T-helper 2 cell (primary cell): Measurements from ENCODE around the gene IFNLR1.

ENCODE experiments used
- DNase-seq, 5 experiments: peaks; one replicate each; pipeline versions ENCODE4 v3.0.0 to v3.0.0-alpha.2; 2012 to 2022

The IFNLR1 gene

DNA sequence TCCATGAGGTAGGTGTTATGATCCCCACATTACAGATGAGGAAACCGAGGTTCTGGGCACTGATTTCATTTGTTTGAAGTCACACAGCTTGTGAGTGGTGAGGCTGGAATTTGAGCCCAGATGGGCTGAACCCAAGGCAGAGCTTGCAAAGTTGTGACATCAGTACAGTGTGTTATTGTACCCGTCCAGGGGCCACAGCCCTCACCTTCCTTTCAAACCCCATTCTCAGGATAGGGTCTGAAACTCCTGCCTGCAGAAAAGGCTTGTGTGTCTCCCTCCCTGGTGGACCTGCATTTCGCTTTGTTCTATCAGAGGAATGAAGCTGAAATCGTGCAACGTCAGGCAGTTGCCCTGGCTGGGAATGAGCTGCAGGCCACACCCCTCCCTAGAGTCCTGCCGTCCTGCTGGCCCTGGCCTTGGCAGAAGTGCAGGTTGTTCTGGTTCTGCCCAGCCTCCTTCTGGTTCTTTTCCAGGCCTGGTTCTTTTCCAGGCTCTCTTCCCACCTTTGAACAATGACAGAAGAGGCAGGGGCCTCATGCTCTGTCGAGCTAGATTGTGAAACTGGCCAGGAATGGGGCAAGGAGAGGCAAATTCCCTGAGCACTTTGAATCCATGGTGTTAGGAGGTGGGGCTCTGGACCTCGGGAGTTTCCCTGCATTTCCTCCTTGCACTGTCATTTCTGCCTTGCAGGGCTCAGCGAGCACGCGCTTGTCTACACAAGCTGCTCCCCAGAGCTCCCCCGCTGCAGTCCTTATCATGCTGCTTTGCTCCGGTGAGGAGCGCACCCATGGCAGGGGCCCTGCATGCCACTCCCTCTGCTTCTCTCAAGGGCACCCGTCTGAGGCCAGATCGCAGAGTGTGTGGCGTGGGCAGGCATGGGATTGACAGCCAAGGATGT is 67.0 kb downstream of the IFNLR1 start:
- DNase-seq: no peak

DNA sequence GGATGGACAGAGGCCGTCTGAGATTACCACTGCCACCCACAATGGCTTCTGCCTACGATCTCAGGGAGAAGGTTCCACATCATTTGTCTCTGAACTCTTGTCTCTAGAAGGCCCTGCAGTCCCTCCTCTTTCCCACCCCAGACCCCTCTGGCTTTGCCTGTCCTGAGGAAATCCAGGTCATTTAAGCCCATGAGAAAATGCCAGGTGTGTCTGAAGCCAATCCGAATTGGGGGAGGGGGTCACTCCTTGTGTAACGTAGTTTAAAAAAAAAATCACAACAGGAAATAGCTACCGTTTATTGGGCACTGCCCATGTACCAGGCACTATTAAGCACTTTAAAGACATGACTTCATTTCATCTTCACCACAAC is 67.6 kb downstream of the IFNLR1 start:
- DNase-seq: no peak

DNA sequence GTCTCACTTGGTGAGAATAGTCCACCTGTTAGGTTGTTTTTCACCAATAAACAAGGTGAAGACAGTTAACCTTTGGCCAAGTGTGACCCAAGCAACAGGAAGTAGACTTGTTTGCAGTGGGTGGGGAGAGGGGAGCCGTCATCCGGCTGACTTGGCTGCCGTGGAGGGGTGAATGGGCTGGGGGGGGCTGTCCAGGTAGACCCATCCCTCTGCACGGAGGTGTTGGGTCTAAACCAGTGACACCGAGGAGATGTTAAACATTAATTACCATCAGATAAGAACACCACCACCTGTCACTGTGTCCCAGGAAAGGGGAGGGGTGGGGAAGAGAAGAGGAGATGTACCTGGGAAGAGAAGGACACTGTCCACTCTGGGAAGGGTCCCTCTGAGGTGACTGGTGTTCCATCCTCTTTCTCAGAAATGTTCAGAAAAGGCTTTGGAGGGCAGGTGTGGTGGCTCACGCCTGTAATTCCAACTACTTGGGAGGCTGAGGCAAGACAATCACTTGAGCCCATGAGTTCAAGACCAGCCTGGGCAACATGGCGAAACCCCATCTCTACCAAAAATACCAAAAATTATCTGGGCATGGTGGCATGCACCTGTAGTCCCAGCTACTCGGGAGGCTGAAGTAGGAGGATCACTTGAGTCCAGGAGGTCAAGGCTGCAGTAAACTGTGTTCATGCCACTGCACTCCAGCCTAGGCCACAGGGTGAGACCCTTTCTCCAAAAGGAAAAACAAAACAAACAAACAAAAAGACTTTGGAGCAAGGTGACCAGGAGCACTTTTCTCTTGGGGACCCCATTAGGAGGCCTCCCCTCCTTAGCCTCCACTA is 68.5 kb downstream of the IFNLR1 start:
- DNase-seq: no peak

DNA sequence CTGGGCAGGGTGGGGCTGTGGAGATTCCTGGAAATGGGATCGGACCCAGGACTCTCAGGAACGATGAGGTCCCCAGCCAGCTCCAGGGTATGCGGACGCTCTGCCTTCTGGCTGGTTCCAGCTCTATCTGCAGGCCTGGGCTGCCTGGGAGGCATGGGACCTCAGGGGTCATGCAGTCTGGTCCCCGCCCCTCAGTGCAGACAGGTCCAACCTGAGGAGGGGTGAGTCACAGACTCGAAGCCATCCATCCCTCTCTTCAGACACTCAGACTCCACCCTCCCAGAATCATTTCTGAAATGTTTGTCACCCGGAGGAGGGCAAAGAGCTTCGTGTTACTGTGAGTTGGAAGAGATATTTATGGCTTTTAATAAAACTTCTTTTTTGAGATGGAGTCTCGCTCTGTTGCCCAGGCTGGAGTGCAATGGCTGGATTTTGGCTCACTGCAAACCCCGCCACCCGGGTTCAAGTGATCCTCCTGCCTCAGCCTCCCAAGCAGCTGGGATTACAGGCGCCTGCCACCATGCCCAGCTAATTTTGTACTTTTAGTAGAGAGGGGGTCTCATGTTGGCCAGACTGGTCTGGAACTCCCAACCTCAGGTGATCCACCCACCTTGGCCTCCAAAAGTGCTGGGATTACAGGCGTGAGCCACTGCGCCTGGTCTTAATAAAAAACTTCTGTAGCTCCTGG is 69.2 kb downstream of the IFNLR1 start:
- no peak for DNase-seq

DNA sequence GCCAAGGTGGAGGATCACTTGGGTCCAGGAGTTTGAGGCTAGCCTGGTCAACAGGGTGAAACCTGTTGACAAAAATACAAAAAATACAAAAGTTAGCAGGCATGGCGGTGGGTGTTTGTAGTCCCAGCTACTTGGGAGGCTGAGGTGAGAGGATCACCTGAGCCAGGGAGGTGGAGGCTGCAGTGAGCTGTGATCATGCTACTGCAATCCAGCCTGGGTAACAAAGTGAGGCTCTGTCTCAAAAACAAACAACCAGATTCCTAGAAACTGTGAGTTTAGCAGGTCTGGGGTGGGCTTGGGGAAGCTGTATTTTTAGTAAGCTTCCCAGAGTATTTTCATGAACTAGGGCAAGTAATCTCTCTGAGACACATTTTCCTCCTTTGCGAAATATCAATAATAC is 70.0 kb downstream of the IFNLR1 start:
- DNase-seq: no peak

DNA sequence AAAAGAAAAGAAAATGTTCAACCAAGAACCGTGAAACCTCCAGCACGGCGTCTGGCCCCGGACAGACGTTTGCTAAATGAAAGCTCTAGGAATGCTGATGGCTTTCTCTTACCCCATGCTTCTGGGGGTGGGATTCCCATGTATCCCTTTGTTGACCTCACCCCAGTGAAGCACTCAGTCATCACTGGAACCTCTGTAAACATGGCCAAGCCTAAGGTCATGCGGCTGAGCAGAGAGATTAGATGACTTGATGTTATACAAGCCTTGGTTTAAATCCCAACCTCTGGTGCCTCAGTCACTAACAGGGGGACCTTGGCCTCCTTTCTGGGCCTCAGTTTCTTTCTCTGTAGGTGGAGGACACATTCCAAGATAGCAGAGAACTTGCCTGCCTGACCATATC is 72.3 kb downstream of the IFNLR1 start:
- DNase-seq: no peak

DNA sequence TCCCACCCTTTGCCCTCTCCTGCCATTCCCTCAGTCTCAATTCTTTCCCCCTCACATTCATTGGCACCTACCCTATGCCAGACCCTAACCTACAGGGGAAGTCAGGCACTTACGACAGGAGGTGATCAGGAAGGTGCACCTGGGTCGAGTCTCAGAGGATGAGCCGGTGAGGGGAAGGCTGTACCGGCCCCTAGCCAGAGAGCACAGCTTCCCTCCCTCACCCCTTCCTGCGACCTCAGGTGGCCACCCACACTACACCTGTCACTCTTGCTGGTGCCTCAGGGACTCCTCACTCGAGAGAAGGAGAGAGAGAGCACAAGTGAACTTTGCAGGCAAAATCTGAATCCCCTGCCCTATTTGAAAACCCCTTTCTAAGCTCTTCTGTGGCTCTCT is 73.5 kb downstream of the IFNLR1 start:
- DNase-seq: no peak

DNA sequence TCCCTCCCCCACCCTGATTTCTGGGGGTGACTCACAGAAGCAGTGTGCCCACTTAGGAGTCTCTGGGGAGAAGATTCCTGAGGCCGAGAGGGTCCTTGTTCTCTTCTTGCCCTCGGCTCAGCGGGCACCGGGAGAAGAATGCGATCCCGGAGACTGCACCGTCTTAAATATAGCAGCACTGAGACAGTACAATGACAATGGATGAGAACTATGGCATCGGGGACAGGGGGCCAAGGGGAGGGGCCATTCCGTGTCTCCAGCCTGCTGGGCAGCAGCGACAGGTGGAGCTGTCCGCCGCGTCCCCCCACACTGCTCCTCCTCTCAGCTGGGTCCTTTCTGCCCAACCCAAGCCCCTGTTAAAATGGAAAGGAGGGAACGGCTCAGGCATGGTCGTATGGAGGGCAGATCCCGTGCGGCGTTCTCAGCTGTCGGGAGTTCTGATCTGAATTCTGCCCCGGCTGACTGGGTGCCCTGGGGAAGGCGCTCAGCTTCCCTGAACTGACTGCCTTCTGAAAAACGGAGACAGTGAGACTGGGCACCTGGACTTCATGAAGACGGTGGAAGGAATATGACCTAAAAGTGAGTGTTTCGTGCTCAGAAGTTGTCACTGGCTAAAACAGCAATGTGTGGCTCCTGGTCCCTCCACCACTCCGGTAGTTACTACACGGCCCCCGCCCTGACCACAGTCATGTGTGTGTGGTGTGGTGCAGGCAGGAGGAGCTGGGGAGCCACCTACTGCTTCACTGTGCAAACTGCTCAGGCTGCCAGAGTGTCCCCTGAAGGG is 74.9 kb downstream of the IFNLR1 start, which contains the start of gene MYOM3:
Gene MYOM3, minus strand, starts transcription at position 140 of the 784 bp plus-strand sequence. CDS start 3,499 bp downstream, outside the sequence.
- DNase-seq: peak in 4 of 5 experiments; percentile 13 to 79 (median 22)

DNA sequence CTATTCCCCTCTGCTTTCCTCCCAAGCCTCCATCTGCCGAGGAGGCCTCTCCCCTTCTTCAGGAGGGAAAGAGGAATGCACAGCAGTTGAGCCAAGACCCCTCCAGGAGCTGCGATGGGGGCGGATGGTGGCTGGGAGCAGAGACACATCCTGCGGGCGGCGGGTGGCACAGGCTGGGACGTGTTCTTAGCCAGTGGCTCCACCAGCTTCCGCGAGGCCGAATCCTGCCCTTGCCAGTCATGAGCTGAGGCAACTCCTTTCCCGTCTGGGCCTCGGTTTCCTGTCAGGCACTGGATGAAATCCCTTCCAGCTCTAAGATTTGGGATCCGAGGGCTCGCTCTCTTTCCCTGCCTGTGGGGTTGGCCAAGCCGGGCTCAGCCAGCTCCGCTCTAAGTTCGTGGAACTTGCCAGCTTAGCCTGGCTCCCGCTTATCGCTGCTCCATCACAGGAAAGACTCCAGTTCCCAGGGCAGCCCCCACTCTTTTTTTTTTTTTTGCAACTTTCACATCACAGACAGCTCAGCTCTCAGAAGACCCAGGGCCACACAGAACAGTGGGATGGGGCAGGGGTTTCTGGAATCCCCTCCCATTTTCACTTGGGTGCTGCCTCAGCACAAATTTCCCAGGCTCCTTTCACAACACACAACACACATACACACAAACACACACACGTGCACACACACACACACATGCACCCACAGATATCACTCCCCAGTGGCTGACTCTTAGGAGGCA is 75.7 kb downstream of the IFNLR1 start:
- no peak for DNase-seq

DNA sequence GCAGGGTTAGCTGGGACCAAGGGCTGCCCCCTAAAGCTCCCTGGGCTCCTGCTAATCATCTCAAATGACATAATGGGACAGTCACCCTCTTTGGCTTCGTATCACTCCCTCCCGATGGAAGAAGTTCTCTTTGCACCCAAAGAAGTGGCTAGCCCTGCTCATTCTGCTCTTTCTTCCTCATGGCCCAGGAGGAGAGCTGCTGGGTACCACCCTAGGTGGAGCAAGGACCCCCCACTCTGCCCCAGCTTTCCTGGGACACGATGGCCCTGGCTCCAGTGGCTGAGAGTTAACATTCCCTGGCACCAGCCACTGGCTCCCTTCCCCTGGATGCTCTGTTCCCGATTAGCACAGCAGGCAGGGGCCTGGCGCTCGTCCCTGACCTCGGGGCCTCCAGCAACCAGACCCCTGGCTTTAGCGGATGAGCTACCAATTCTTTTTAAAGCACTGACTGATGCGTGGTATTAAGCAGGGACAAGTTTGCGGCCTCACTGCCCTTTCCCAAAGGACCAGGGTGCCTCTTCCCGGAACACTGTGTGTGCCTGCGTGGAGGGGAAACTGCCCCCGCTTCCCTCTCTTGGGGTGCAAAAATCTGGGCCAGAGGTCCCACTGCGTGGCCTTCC is 76.3 kb downstream of the IFNLR1 start:
- no peak for DNase-seq

DNA sequence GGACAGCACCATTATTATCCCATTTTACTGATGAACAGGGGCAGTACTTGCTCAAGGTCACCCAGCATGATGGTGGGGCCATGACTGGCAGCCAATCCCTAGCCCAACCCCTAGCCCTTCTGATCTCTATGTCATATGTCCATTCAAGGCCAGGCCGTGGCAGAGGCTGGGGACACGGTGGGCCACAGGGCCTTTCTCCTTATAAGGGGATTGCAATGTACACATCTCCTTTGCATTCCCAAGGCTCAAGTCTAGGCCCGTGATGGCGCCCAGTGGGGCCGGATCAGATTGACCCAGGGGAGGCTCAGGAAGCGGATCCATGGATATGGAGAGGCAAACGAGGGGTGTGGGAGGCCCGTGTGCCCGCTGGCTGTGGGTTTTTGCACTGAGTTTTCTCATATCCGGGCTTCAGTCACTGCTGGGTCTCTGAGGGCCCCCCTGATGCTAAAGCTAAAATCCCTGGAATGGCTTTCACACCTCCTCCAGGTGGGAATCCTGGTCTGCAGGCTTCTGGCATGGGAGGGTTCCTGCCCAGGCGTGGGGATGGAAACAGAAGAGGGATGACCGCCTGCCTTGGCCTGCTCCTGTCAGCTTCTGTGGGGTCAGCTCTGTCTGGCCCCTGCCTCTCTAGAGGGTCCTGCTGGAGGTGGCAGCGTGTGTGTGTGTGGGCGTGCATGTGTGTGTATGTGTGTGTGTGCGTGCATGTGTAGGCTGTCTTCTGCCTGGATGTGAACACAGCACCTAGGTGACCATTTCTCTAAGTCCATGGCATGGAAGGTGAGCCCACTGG is 77.2 kb downstream of the IFNLR1 start:
- DNase-seq: peak in 1 of 5 experiments; percentile 11

DNA sequence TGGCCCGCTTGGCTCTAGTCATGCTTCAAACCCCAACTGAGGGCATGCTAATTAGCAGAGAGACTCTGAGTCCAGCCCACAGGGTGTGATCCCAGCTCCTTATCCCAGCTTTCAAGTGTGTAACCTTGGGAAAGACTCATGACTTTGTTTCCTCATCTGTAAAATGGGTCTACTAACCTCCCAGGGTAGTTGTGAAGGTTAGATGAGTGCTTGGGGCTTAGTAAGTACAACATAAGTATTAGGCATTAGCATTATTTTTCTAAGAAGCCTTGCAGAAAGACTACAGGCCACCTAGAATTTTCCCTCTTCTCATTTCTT is 78.0 kb downstream of the IFNLR1 start:
- DNase-seq: no peak

DNA sequence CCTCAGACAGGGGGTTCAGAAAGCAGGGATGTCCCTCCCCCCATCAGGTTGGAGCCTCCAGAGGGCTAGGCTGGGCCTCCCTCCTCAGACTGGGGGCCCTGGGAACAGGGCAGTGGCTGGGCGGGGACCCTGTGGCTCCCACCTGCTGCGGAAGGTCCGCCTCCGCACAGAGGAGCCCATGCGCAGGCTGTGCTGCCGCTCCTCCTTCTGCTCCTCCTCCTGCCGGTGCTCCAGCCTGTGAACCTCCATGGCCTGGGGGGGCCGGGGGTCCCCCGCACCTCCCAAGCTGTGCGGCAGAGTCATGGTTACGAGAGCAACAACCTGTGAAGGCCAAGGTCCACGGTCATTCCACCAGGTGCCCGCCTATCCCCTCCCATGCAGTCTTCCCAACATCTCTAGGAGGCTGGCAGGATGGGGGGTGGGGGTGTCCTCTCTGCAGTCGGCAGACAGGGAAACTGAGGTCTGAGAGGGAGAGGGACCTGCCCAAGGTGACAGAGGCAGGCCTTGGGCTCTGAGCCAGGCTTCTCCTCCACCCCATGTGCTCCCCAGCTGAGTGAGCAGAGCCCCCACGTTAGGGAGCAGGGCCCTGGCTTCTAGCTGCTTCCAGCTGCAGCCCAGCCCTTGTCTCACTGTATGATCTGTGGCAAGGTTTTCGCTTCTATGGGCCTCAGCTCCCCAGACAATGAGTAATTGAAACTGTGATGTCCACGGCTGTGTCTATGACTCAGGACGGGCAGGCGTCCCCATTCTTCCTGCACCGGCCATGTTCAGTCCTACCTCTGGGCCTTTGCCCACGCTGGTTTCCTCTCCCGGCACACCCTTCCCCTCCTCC is 78.5 kb downstream of the IFNLR1 start:
- DNase-seq: no peak

DNA sequence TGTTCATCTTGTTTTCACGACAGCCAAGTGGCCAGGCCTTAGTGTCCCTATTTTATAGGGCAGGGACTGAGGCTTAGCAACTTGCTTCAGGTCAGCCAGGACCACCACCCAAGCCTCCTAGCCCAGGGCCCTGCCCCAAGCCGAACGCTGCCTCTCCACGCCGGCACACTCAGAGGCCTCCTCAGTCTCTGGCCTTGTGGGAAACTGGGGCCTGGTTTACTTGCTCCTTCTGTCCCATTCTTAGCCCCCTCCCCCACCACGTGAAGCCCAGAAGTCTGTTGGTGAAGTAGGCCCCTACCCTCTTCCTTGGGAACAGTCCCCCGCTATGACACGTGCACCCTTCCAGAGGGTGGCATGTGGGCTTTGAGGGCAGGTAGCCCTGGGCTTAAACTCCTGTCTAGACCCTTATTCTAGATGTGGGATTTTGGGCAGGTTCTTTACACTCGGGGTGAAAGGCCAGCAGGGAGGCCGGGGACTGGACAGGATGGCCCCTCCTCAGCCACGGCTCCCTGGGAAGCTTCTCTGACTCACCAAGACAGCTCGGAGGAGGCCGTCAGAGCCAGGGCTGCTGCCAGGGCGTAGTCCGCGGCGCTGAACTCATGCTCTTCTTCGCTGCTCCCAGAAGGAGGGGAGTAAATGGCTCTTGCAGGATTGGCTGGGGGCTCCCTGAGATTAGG is 79.5 kb downstream of the IFNLR1 start:
- DNase-seq: no peak

DNA sequence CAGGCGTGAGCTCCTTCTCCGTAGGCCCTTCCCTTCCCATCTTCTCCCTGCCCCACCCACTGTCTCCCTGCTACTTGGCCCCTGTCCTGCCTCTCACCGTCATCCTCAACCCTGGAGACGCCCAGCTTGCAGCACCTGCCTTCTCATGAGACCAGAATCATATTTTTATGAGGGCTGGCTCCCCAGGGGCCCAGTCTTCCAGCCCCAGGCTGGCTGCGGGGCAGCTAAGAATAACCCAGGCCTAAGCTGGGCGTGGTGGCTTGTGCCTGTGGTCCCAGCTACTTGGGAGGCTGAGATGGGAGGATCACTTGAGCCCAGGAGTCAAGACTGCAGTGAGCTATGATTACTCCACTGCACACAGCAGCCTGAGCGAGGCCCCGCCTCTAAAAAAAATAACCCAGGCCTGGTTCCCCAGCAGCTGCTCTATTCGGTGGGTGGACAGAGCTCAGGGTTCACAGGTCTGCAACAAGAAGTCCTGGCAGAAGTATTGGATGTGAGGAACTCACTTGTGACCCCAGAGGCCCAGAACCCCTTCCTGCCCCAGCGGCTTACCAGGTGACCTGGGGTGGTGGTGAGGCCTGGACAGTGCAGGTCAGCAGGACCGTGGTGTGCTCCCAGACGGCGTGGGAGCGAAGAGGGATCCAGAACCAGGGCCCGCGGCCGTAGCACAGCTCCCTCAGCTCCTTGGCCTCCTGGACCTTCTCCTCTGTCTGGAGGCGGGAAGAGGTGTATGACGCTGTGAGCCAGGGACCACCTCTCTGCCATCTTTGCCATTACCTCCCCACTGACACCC is 81.5 kb downstream of the IFNLR1 start:
- DNase-seq: no peak

DNA sequence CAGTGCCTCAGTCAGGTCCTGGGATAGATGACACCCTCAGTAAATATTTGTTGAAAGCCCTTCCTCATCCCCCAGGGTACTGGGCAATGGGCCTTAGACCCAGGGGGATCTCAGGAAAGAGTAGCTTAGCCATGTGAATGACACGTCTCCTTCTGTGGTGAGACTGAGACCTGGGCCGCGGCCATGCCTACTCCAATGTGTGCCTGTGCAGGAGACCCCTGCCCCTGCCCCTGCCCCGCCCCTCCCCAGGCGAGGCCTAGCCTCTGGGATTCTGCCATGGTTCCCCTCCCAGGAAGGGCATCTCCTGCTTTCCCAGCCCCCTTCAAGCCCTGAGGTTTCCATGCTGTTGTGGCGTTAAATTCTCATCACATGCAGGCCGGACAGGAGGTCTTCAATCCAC is 82.2 kb downstream of the IFNLR1 start:
- DNase-seq: no peak
